Measurements from ENCODE around the gene USP50.
"Not testable (repeated sequence)": the region's sequence is repeated elsewhere in the genome, so short reads cannot be mapped to it uniquely, and the experiment has no call there.

Gene USP50

DNA sequence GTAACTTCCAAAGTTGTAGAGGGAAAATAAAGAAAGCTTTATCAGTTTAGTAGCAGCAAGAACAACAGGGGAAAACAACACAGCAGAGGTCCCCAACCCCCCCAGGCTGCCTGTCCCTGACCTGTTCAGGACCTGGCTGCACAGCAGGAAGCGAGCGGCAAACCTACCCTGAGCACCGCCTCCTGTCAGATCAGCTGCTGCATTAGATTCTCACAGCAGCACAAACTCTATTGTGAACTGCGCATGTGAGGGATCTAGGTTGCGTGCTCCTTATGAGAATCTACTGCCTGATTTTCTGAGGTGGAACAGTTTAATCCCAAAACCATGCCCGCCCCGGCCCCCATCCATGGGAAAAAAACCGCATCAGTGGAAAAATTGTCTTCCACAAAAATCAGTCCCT is 40.3 kb downstream of the USP50 start:
- H3K79me2 ChIP-seq (ENCODE audit: control insufficient read depth, insufficient read depth, low read length, unreplicated experiment) = no peaks in the 10 kb centered on the region
- H3K27me3 ChIP-seq (ENCODE audit: insufficient read depth, low read length) = no peaks in the 10 kb centered on the region
- H3K4me3 ChIP-seq (ENCODE audit: low read depth, low read length) = no peak overlapping the region
- H3K27ac ChIP-seq (ENCODE audit: low read depth, low read length) = no peak overlapping the region
- no peaks in the 10 kb centered on the region for H3K4me1 ChIP-seq (ENCODE audit: control insufficient read depth, insufficient read depth, low read length, unreplicated experiment)
- H3K36me3 ChIP-seq (ENCODE audit: insufficient read depth, low read length) = peaks cover 4% of the 10 kb centered on the region; the same call in 1 of the 2 replicates
- H2AFZ ChIP-seq (ENCODE audit: low read length, unreplicated experiment) = no peak overlapping the region

DNA sequence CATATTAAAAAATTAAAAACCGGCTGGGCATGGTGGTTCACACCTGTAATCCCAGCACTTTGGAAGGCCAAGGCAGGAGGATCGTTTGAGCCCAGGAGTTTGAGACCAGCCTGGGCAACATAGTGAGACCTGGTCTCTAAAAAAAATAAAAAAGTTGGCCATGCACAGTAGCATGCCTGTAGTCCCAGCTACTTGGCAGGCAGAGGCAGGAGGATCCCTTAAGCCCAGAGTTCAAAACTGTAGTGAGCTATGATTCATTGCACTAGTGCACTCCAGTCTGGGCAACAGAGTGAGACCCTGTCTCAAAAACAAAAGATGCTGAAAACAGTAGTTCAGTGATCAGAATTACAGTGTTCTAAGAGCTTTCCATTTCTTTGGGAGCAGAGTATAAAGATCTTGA is 40.8 kb downstream of the USP50 start:
- H3K4me1 ChIP-seq (ENCODE audit: control insufficient read depth, insufficient read depth, low read length, unreplicated experiment) = not testable (repeated sequence)

DNA sequence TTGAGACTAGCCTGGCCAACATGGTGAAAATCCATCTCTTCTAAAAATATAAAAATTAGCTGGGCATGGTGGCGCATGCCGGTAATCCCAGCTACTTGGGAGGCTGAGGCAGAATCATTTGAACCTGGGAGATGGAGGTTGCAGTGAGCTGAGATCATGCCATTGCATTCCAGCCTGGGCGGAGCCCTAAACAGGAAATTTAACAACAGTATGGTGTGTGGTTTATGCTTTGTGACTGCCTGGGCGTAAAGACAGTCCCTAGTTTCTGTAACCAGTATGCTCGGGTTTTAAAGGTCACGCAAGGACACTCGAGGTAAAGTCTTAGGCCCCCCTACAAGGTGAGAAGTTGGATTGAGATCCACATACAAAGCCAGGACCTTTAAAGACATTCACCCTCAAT is 43.3 kb downstream of the USP50 start:
- H3K36me3 ChIP-seq (ENCODE audit: insufficient read depth, low read length) = peaks cover 25% of the 10 kb centered on the region

More for the DNA sequence above, 40.8 kb downstream of the USP50 start:
- H3K36me3 ChIP-seq (ENCODE audit: insufficient read depth, low read length); H3K79me2 ChIP-seq (ENCODE audit: control insufficient read depth, insufficient read depth, low read length, unreplicated experiment); H2AFZ ChIP-seq (ENCODE audit: low read length, unreplicated experiment); H3K4me3 ChIP-seq (ENCODE audit: low read depth, low read length); H3K27me3 ChIP-seq (ENCODE audit: insufficient read depth, low read length); H3K27ac ChIP-seq (ENCODE audit: low read depth, low read length): not testable (repeated sequence)

DNA sequence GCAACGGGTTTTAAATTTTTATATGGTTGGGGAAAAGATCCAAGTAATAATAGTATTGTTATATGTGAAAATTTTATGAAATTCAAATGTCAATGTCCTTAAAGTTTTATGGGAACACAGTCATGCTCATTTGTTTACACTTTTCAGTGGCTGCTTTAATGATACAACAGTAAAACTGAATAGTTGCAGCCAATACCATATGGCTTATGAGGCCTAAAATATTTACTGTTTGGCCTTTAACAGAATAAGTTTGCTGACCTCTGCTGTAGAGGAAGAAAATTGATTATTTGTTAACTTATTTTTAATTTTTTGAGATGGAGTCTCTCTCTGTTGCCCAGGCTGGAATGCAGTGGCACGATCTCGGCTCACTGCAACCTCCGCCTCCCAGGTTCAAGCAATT is 44.7 kb downstream of the USP50 start:
- H3K4me3 ChIP-seq (ENCODE audit: low read depth, low read length) = no peak overlapping the region
- H2AFZ ChIP-seq (ENCODE audit: low read length, unreplicated experiment) = no peak overlapping the region
- H3K4me1 ChIP-seq (ENCODE audit: control insufficient read depth, insufficient read depth, low read length, unreplicated experiment) = no peaks in the 10 kb centered on the region
- no peaks in the 10 kb centered on the region for H3K27me3 ChIP-seq (ENCODE audit: insufficient read depth, low read length)
- peaks cover 30% of the 10 kb centered on the region for H3K36me3 ChIP-seq (ENCODE audit: insufficient read depth, low read length)
- no peak overlapping the region for H3K27ac ChIP-seq (ENCODE audit: low read depth, low read length)
- no peaks in the 10 kb centered on the region for H3K79me2 ChIP-seq (ENCODE audit: control insufficient read depth, insufficient read depth, low read length, unreplicated experiment)

More for the DNA sequence above, 43.3 kb downstream of the USP50 start:
- no peaks in the 10 kb centered on the region for H3K27me3 ChIP-seq (ENCODE audit: insufficient read depth, low read length)
- no peaks in the 10 kb centered on the region for H3K79me2 ChIP-seq (ENCODE audit: control insufficient read depth, insufficient read depth, low read length, unreplicated experiment)
- H3K27ac ChIP-seq (ENCODE audit: low read depth, low read length) = no peak overlapping the region
- H2AFZ ChIP-seq (ENCODE audit: low read length, unreplicated experiment) = no peak overlapping the region
- no peaks in the 10 kb centered on the region for H3K4me1 ChIP-seq (ENCODE audit: control insufficient read depth, insufficient read depth, low read length, unreplicated experiment)
- no peak overlapping the region for H3K4me3 ChIP-seq (ENCODE audit: low read depth, low read length)

DNA sequence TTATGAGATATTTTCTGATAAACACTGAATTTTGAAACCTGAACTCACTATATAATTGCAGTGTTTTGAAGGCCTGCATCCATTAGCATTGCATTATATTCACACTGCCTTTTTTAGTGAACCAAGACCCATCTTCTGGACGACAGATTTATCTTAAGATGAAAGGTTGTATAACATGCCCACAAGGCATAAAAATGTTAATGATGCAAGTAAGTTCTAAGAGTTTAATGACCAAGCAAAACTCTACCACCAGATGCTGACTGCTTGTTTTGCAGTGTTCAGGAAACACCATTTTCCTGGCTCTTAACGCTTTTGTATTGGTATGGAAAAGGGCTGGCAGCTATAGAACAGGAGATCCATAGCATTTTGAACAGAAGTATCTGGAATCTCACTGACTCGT is 46.1 kb downstream of the USP50 start:
- Histone ChIP-seq H3K36me3 (ENCODE audit: insufficient read depth, low read length) (peaks cover 34% of the 10 kb centered on the region), H3K79me2 (ENCODE audit: control insufficient read depth, insufficient read depth, low read length, unreplicated experiment) (no peaks in the 10 kb centered on the region), H3K27me3 (ENCODE audit: insufficient read depth, low read length) (no peaks in the 10 kb centered on the region), H3K4me1 (ENCODE audit: control insufficient read depth, insufficient read depth, low read length, unreplicated experiment) (no peaks in the 10 kb centered on the region), H3K27ac (ENCODE audit: low read depth, low read length) (no peak overlapping the region), H3K4me3 (ENCODE audit: low read depth, low read length) (no peak overlapping the region), H2AFZ (ENCODE audit: low read length, unreplicated experiment) (no peak overlapping the region)

DNA sequence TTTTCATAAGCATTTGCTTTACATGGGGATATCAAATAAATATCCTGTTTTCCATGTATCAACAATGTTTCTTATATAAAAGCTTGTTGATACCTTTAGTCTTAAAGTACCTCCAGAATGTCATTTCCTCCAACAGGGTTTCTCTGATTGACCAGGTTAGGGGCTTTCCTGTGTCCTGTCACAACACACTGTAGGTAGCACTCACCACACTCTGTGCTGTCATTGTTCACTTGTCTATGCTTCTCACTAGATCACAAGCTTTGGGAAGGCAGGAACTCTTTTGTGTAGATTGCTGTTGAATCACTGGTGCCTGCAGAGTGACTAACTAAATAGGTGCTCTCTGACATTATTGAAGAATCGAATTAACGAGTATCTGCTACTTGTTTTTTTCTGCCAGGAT is 49.8 kb downstream of the USP50 start:
- H3K36me3 ChIP-seq (ENCODE audit: insufficient read depth, low read length) = peaks cover 46% of the 10 kb centered on the region
- no peak overlapping the region for H3K4me3 ChIP-seq (ENCODE audit: low read depth, low read length)
- H3K27ac ChIP-seq (ENCODE audit: low read depth, low read length) = no peak overlapping the region
- H3K27me3 ChIP-seq (ENCODE audit: insufficient read depth, low read length) = no peaks in the 10 kb centered on the region
- H3K79me2 ChIP-seq (ENCODE audit: control insufficient read depth, insufficient read depth, low read length, unreplicated experiment) = no peaks in the 10 kb centered on the region
- H3K4me1 ChIP-seq (ENCODE audit: control insufficient read depth, insufficient read depth, low read length, unreplicated experiment) = no peaks in the 10 kb centered on the region
- H2AFZ ChIP-seq (ENCODE audit: low read length, unreplicated experiment) = no peak overlapping the region

DNA sequence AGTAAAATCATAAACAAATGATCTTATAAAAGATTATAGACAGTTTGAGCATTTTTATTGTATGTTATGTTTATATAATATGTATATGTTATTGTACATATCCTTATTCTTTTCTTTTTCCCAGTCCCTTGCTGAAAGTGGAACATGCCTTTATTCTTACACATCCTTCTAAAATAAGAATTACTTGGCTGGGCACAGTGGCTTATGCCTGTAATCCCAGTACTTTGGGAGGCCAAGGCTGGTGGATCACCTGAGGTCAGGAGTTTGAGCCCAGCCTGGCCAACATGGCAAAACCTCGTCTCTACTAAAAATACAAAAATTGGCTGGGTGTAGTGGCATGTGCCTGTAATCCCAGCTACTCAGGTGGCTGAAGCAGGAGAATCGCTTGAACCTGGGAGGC is 51.9 kb downstream of the USP50 start:
- not testable (repeated sequence) for H3K4me3 ChIP-seq (ENCODE audit: low read depth, low read length); H2AFZ ChIP-seq (ENCODE audit: low read length, unreplicated experiment); H3K27me3 ChIP-seq (ENCODE audit: insufficient read depth, low read length); H3K79me2 ChIP-seq (ENCODE audit: control insufficient read depth, insufficient read depth, low read length, unreplicated experiment); H3K27ac ChIP-seq (ENCODE audit: low read depth, low read length); H3K4me1 ChIP-seq (ENCODE audit: control insufficient read depth, insufficient read depth, low read length, unreplicated experiment)
- peaks cover 47% of the 10 kb centered on the region for H3K36me3 ChIP-seq (ENCODE audit: insufficient read depth, low read length)

DNA sequence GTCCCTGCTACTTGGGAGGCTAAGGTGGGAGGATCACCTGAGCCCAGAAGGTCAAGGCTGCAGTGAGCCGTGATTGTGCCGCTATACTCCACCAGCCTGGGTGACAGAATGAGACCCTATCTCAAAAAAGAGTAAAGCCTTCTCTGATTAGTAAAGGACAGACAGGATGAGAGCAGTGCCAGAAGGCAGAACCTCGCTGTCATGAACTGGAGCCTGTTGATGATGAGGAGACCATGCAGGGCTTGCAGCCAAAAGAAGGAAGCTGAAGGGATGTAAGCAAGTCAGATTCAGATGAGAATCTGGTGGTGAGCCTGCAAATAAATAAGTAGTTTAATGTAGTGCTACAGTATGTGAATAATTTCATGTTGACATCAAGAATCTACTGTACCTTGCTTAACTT is 52.8 kb downstream of the USP50 start:
- Histone ChIP-seq H3K36me3 (ENCODE audit: insufficient read depth, low read length) (peaks cover 39% of the 10 kb centered on the region), H3K4me3 (ENCODE audit: low read depth, low read length) (no peak overlapping the region), H3K27ac (ENCODE audit: low read depth, low read length) (no peak overlapping the region), H2AFZ (ENCODE audit: low read length, unreplicated experiment) (no peak overlapping the region), H3K27me3 (ENCODE audit: insufficient read depth, low read length) (no peaks in the 10 kb centered on the region), H3K79me2 (ENCODE audit: control insufficient read depth, insufficient read depth, low read length, unreplicated experiment) (no peaks in the 10 kb centered on the region), H3K4me1 (ENCODE audit: control insufficient read depth, insufficient read depth, low read length, unreplicated experiment) (no peaks in the 10 kb centered on the region)

DNA sequence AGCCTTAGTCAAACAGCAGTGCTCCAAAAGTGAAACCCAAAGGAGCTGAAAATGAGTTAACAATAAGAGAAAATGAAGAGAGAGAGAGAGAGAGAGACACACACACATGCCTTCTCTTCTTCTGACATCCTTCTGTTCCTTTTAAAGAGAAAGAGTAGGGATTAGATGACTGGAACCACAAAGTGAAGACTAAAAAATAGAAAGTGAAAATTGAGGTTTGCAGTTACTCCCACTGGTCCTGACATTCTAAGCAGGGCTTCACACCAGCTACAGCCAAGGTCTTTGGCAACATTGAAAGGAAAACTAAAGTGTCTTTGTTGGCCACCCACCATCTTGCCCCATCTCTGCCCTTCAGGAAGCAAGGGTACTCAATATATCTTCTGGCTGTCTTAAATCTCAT is 59.2 kb downstream of the USP50 start:
- Histone ChIP-seq H3K27me3 (ENCODE audit: insufficient read depth, low read length) (no peaks in the 10 kb centered on the region), H3K79me2 (ENCODE audit: control insufficient read depth, insufficient read depth, low read length, unreplicated experiment) (no peaks in the 10 kb centered on the region), H3K4me1 (ENCODE audit: control insufficient read depth, insufficient read depth, low read length, unreplicated experiment) (no peaks in the 10 kb centered on the region), H3K36me3 (ENCODE audit: insufficient read depth, low read length) (peaks cover 41% of the 10 kb centered on the region), H3K4me3 (ENCODE audit: low read depth, low read length) (no peak overlapping the region), H3K27ac (ENCODE audit: low read depth, low read length) (no peak overlapping the region), H2AFZ (ENCODE audit: low read length, unreplicated experiment) (no peak overlapping the region)

DNA sequence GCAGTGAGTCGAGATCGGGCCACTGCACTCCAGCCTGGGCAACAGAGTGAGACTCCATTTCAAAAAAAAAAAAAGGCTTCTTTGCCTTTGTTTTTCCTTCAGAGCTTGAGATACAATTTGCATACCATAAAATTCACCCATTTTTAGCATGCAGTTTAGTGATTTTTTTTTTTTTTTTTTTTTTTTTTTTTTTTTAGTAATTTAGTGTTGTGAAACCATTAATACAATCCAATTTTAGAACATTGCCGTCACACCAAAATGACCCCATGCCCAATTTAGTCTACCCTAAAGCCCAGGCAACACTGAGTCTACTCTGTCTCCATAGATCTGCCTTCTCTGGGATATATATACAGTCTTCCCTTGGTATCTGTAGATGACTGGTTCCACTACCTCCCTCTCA is 61.1 kb downstream of the USP50 start:
- Histone ChIP-seq H3K36me3 (ENCODE audit: insufficient read depth, low read length) (peaks cover 37% of the 10 kb centered on the region), H3K27me3 (ENCODE audit: insufficient read depth, low read length) (no peaks in the 10 kb centered on the region), H3K4me1 (ENCODE audit: control insufficient read depth, insufficient read depth, low read length, unreplicated experiment) (no peaks in the 10 kb centered on the region), H2AFZ (ENCODE audit: low read length, unreplicated experiment) (no peak overlapping the region), H3K79me2 (ENCODE audit: control insufficient read depth, insufficient read depth, low read length, unreplicated experiment) (no peaks in the 10 kb centered on the region), H3K27ac (ENCODE audit: low read depth, low read length) (no peak overlapping the region), H3K4me3 (ENCODE audit: low read depth, low read length) (no peak overlapping the region)

DNA sequence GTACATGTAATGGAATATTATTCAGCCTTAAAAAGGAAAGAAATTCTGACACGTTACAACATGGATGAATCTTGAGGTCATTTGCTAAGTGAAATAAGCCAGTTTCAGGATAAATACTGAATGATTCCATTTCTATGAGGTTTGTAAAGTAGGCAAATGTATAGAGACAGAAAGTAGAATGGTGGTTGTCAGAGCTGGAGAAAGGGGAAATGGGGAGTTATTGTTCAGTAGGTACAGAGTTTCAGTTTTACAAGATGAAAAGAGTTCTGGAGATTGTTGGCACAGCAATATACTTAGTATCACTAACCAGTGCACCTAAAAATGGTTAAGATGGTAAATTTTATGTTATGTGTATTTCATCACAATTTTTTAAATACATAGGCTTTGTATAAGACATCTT is 61.7 kb downstream of the USP50 start:
- H2AFZ ChIP-seq (ENCODE audit: low read length, unreplicated experiment) = no peak overlapping the region
- no peaks in the 10 kb centered on the region for H3K79me2 ChIP-seq (ENCODE audit: control insufficient read depth, insufficient read depth, low read length, unreplicated experiment)
- H3K36me3 ChIP-seq (ENCODE audit: insufficient read depth, low read length) = peaks cover 41% of the 10 kb centered on the region
- no peak overlapping the region for H3K27ac ChIP-seq (ENCODE audit: low read depth, low read length)
- H3K4me1 ChIP-seq (ENCODE audit: control insufficient read depth, insufficient read depth, low read length, unreplicated experiment) = no peaks in the 10 kb centered on the region
- no peaks in the 10 kb centered on the region for H3K27me3 ChIP-seq (ENCODE audit: insufficient read depth, low read length)
- no peak overlapping the region for H3K4me3 ChIP-seq (ENCODE audit: low read depth, low read length)

DNA sequence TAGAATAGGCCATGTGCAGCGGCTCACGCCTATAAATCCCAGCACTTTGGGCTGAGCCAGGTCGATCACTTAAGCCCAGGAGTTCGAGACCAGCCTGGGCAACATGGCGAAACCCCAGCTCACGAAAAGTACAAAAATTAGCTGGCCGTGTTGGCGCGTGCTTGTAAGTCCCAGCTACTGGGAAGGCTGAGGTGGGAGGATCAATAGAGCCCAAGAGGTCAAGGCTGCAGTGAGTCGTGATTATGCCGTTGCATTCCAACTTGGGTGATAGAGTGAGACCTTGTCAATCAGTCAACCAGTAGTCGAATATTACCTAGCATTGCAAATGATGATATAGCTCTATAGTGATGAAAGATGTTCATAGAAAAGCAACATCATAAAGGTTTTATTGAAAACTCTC is 70.3 kb downstream of the USP50 start:
- Histone ChIP-seq H3K79me2 (ENCODE audit: control insufficient read depth, insufficient read depth, low read length, unreplicated experiment) (no peaks in the 10 kb centered on the region), H3K36me3 (ENCODE audit: insufficient read depth, low read length) (peaks cover 32% of the 10 kb centered on the region), H2AFZ (ENCODE audit: low read length, unreplicated experiment) (no peak overlapping the region), H3K4me1 (ENCODE audit: control insufficient read depth, insufficient read depth, low read length, unreplicated experiment) (no peaks in the 10 kb centered on the region), H3K27ac (ENCODE audit: low read depth, low read length) (no peak overlapping the region), H3K27me3 (ENCODE audit: insufficient read depth, low read length) (no peaks in the 10 kb centered on the region), H3K4me3 (ENCODE audit: low read depth, low read length) (no peak overlapping the region)

All from ACC112 (cell line).